ENCODE results near the gene NANP.

DNA sequence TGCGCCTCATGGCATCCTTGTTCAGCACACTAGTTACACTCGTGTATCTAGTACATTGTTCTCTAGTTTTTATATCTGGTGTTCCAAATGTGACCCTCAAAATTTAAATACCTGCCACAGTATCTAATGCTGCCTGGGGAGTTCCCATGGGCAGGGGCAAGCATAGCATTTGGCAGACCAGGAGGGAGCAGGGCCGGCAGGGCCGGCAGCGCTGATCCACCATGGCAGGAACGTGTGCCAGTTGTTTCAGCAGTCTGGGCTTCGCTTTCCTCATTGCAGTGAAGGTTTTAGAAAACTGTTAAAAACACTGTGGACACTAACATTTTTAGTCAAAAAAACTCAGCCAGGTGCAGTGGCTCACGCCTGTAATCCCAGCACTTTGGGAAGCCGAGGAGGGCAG is 19.2 kb downstream of the NANP start:
- TF ChIP-seq POLR2A (IDR thresholded peaks at IDR 0.05; ENCODE audit: low read depth, low read length): no peak
- TF ChIP-seq, protein P1, sequence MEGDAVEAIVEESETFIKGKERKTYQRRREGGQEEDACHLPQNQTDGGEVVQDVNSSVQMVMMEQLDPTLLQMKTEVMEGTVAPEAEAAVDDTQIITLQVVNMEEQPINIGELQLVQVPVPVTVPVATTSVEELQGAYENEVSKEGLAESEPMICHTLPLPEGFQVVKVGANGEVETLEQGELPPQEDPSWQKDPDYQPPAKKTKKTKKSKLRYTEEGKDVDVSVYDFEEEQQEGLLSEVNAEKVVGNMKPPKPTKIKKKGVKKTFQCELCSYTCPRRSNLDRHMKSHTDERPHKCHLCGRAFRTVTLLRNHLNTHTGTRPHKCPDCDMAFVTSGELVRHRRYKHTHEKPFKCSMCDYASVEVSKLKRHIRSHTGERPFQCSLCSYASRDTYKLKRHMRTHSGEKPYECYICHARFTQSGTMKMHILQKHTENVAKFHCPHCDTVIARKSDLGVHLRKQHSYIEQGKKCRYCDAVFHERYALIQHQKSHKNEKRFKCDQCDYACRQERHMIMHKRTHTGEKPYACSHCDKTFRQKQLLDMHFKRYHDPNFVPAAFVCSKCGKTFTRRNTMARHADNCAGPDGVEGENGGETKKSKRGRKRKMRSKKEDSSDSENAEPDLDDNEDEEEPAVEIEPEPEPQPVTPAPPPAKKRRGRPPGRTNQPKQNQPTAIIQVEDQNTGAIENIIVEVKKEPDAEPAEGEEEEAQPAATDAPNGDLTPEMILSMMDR (conservative IDR thresholded peaks at IDR 0.05; ENCODE audit: low read depth, low read length): no peak
- no peak for TF ChIP-seq CEBPB (IDR thresholded peaks at IDR 0.05; ENCODE audit: low read depth, low read length)
- no peak for TF ChIP-seq RFX5 (IDR thresholded peaks at IDR 0.05; ENCODE audit: low read depth, low read length)
- TF ChIP-seq, protein P2, sequence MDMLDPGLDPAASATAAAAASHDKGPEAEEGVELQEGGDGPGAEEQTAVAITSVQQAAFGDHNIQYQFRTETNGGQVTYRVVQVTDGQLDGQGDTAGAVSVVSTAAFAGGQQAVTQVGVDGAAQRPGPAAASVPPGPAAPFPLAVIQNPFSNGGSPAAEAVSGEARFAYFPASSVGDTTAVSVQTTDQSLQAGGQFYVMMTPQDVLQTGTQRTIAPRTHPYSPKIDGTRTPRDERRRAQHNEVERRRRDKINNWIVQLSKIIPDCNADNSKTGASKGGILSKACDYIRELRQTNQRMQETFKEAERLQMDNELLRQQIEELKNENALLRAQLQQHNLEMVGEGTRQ (IDR thresholded peaks at IDR 0.05; ENCODE audit: low read depth, low read length): no peak
- TF ChIP-seq RAD21 (IDR thresholded peaks at IDR 0.05; ENCODE audit: low read length): no peak
- TF ChIP-seq, protein P3, sequence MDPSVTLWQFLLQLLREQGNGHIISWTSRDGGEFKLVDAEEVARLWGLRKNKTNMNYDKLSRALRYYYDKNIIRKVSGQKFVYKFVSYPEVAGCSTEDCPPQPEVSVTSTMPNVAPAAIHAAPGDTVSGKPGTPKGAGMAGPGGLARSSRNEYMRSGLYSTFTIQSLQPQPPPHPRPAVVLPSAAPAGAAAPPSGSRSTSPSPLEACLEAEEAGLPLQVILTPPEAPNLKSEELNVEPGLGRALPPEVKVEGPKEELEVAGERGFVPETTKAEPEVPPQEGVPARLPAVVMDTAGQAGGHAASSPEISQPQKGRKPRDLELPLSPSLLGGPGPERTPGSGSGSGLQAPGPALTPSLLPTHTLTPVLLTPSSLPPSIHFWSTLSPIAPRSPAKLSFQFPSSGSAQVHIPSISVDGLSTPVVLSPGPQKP (IDR thresholded peaks at IDR 0.05; ENCODE audit: borderline replicate concordance, low read depth, low read length): no peak
- no peak for TF ChIP-seq MXI1 (IDR thresholded peaks at IDR 0.05; ENCODE audit: borderline replicate concordance, low read depth, low read length)
- no peak for TF ChIP-seq MAFK (IDR thresholded peaks at IDR 0.05; ENCODE audit: low read depth, low read length)
- TF ChIP-seq SMC3 (IDR thresholded peaks at IDR 0.05; ENCODE audit: low read depth, low read length): no peak
- no peak for TF ChIP-seq MAZ (IDR thresholded peaks at IDR 0.05; ENCODE audit: borderline replicate concordance, low read depth, low read length)
- no peak for TF ChIP-seq CHD1 (IDR thresholded peaks at IDR 0.05; ENCODE audit: low read depth, low read length)
